HepG2 (cell line): ENCODE data around the gene NRG2. TPM values are rescaled to one million over a fixed set of nuclear protein-coding genes. Genes with fewer than 3 reads are reported as not detected.

Experiments used
- ATAC-seq: fragments of 200-7000 bp; cut with Tn5 transposase; 3 replicates; pipeline ENCODE4 v1.9.1; 2020; ENCODE audit warnings: mild to moderate bottlenecking, moderate library complexity
- BruUV-seq: library from RNA; stranded (reverse); fragments of 400-500 nt; replicated peaks from 2 replicates; lab custom pipeline; 2021; lab: Mats Ljungman, UMichigan
- CTCF ChIA-PET: fragments of 300-600 bp; formaldehyde crosslinking; extraction: SDS; loops from one replicate; lab custom pipeline; 2021; ENCODE audit warnings: low total read pairs, inconsistent platforms, low intra/inter-chr PET ratio; lab: Yijun Ruan, JAX
- POLR2A ChIA-PET: fragments of 350-600 bp; sonication (Branson Sonifier 250); formaldehyde crosslinking; loops from one replicate; lab custom pipeline; 2020; ENCODE audit warnings: antibody characterized with exemption, inconsistent platforms; lab: Yijun Ruan, JAX
- DNase-seq: peaks from one replicate; pipeline ENCODE4 v3.0.0-alpha.2; 2015; ENCODE audit warnings: low spot score
- FAIRE-seq: peaks from 3 replicates; lab custom pipeline; 2011; peaks lifted over from hg19 to GRCh38; lab: Jason Lieb, UNC
- H2AFZ ChIP-seq: one replicate; pipeline ENCODE4 v1.6.1; 2011; ENCODE audit warnings: low read length, inconsistent platforms
- H3K27ac ChIP-seq: fragments of 300-600 bp; 3 replicates; pipeline ENCODE4 v1.8.0; 2011; ENCODE audit warnings: mixed run types, mild to moderate bottlenecking, mixed read lengths, low read length, inconsistent platforms; ENCODE audit not compliant: insufficient read depth; ENCODE audit errors: extremely low read length
- H3K27me3 ChIP-seq, 2 experiments: fragments of 200-600 bp in 1 of 2; 2 replicates in 1 of 2; 3 replicates in 1 of 2; pipeline versions ENCODE4 v1.6.0 to v1.8.0; 2011; ENCODE audit warnings: low read length in 2 of 2, mild to moderate bottlenecking in 2 of 2, moderate library complexity in 2 of 2, inconsistent platforms in 1 of 2; ENCODE audit not compliant: insufficient read depth in 2 of 2, control insufficient read depth in 1 of 2
- H3K36me3 ChIP-seq, 2 experiments: fragments of 200-600 bp in 1 of 2; replicated peaks in 1 of 2; 2 replicates in 1 of 2; 3 replicates in 1 of 2; pipeline versions ENCODE4 v1.5.1 to v1.8.0; 2011; ENCODE audit warnings: low read length in 2 of 2, inconsistent platforms in 1 of 2; ENCODE audit not compliant: insufficient read depth in 2 of 2, control insufficient read depth in 1 of 2
- H3K4me1 ChIP-seq: 2 replicates; pipeline ENCODE4 v1.5.1; 2012; ENCODE audit warnings: low read length, inconsistent platforms; ENCODE audit not compliant: insufficient read depth
- H3K4me2 ChIP-seq: 2 replicates; pipeline ENCODE4 v1.6.0; 2011; ENCODE audit warnings: low read depth, low read length, inconsistent platforms
- H3K4me3 ChIP-seq, 3 experiments: fragments of 200-600 bp in 1 of 3; sonication (generic), shearing (Covaris generic) in 1 of 3; replicated peaks in 1 of 3; 2 replicates each; pipeline ENCODE4 v1.5.1; 2011 to 2016; ENCODE audit warnings: low read length in 3 of 3, inconsistent platforms in 2 of 3, low read depth in 2 of 3, mild to moderate bottlenecking in 2 of 3, control low read depth in 1 of 3, mixed read lengths in 1 of 3; ENCODE audit not compliant: insufficient read depth in 1 of 3
- H3K79me2 ChIP-seq: one replicate; pipeline ENCODE4 v1.6.1; 2011; ENCODE audit warnings: low read length, inconsistent platforms; ENCODE audit not compliant: insufficient read depth
- H3K9ac ChIP-seq: 2 replicates; pipeline ENCODE4 v1.6.0; 2011; ENCODE audit warnings: mild to moderate bottlenecking, low read depth, low read length, inconsistent platforms; ENCODE audit not compliant: insufficient read depth
- H3K9me3 ChIP-seq: 2 replicates; pipeline ENCODE4 v1.5.1; 2012; ENCODE audit warnings: mild to moderate bottlenecking, low read length
- H4K20me1 ChIP-seq: 2 replicates; pipeline ENCODE4 v1.6.0; 2011; ENCODE audit warnings: inconsistent platforms, mild to moderate bottlenecking, low read length, moderate library complexity; ENCODE audit not compliant: insufficient read depth
- HNF4A ChIP-seq: sonication (generic); formaldehyde crosslinking; IDR thresholded peaks from 2 replicates; pipeline ENCODE4 v1.4.0; 2020; ENCODE audit warnings: missing genetic modification reagents
- NBN ChIP-seq: fragments of 450-650 bp; conservative IDR thresholded peaks from 2 replicates; pipeline ENCODE4 v1.6.1; 2017
- ZNF614 ChIP-seq: IDR thresholded peaks from 2 replicates; pipeline ENCODE4 v1.6.1; 2018; ENCODE audit warnings: missing biosample characterization, missing genetic modification reagents, inconsistent platforms, borderline replicate concordance
- ZNF652 ChIP-seq: IDR thresholded peaks from 2 replicates; pipeline ENCODE4 v1.6.1; 2016; ENCODE audit warnings: low read depth, borderline replicate concordance
- ZSCAN12 ChIP-seq: sonication (generic); formaldehyde crosslinking; IDR thresholded peaks from 2 replicates; pipeline ENCODE4 v1.9.0; 2021; ENCODE audit warnings: mild to moderate bottlenecking, missing genetic modification reagents
- WGBS: methylation state at CpG from one replicate; pipeline ENCODE4 v1.1.6; 2017; ENCODE audit warnings: low lambda C conversion rate; 5-methylcytosine and 5-hydroxymethylcytosine counted together
- in situ Hi-C: cut with HindIII; loops from 2 replicates; pipeline ENCODE4 v1.10.0; 2017; ENCODE audit warnings: low pct_unique_long_range_greater_than_20kb; ENCODE audit not compliant: extremely low pct_ligation_motif_present
- intact Hi-C: fragments of 100-400 bp; cut with micrococcal nuclease; formaldehyde crosslinking; loops from one replicate; pipeline ENCODE4 v1.10.0; 2022; ENCODE audit not compliant: unreplicated experiment
- polyA plus RNA-seq, 8 experiments: library from polyadenylated mRNA; depleted of rRNA in 3 of 8; stranded (reverse) in 7 of 8; unstranded in 1 of 8; fragments of >200 nt; fragmentation: Illumina TruSeq in 4 of 8; extraction: Trizol in 4 of 8; gene quantifications; 2 replicates each; pipeline versions ENCODE4 v1.2.1 to v1.2.3, GENCODE V29; 2011 to 2016; ENCODE audit warnings: low read depth in 4 of 8, missing spikeins in 1 of 8, mixed read lengths in 1 of 8; ENCODE audit not compliant: insufficient read depth in 1 of 8
- total RNA-seq, 5 experiments: library from RNA; depleted of rRNA; stranded (reverse); fragments of >200 nt; fragmentation: Illumina TruSeq; extraction: Trizol; gene quantifications; 2 replicates each; pipeline ENCODE4 v1.2.3, GENCODE V29; 2016; ENCODE audit warnings: low read depth in 1 of 5
- TF ChIP-seq, protein P1 (sequence below), 2 experiments: IDR thresholded peaks; 2 replicates each; pipeline ENCODE4 v1.6.1; 2011 to 2012; ENCODE audit warnings: low read length in 2 of 2, borderline replicate concordance in 1 of 2, low read depth in 1 of 2, mild to moderate bottlenecking in 1 of 2, moderate library complexity in 1 of 2

NRG2 gene
- total and polyA plus RNA-seq, 2 of the 13 experiments (the other 11 are each of a cell fraction or from before 2014, with no cell fraction given) = not detected

DNA sequence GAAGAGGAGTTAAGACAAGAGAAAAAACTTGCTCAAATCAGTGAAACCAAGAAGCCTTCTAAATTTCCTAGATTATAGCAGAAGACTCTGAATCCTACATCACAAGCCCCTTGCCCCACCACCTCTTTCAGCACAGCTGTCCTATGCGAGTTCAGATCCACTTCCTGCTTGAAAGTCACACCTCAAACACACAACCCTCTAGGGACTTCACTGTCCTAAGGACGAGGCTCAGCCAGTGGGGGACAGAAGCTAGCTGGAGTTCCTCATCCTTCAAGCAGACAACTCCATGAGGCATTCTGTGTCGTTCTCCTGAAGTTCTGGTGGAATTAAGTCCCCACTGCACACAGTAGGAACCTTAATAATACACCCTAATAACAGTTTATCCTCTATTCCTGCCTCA is 44.3 kb downstream of the NRG2 start (continued):
- TF ChIP-seq, protein P1, sequence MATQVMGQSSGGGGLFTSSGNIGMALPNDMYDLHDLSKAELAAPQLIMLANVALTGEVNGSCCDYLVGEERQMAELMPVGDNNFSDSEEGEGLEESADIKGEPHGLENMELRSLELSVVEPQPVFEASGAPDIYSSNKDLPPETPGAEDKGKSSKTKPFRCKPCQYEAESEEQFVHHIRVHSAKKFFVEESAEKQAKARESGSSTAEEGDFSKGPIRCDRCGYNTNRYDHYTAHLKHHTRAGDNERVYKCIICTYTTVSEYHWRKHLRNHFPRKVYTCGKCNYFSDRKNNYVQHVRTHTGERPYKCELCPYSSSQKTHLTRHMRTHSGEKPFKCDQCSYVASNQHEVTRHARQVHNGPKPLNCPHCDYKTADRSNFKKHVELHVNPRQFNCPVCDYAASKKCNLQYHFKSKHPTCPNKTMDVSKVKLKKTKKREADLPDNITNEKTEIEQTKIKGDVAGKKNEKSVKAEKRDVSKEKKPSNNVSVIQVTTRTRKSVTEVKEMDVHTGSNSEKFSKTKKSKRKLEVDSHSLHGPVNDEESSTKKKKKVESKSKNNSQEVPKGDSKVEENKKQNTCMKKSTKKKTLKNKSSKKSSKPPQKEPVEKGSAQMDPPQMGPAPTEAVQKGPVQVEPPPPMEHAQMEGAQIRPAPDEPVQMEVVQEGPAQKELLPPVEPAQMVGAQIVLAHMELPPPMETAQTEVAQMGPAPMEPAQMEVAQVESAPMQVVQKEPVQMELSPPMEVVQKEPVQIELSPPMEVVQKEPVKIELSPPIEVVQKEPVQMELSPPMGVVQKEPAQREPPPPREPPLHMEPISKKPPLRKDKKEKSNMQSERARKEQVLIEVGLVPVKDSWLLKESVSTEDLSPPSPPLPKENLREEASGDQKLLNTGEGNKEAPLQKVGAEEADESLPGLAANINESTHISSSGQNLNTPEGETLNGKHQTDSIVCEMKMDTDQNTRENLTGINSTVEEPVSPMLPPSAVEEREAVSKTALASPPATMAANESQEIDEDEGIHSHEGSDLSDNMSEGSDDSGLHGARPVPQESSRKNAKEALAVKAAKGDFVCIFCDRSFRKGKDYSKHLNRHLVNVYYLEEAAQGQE (IDR thresholded peaks at IDR 0.05; ENCODE audit: borderline replicate concordance in 1 of 2, low read depth in 1 of 2, low read length in 2 of 2) = no peak

DNA sequence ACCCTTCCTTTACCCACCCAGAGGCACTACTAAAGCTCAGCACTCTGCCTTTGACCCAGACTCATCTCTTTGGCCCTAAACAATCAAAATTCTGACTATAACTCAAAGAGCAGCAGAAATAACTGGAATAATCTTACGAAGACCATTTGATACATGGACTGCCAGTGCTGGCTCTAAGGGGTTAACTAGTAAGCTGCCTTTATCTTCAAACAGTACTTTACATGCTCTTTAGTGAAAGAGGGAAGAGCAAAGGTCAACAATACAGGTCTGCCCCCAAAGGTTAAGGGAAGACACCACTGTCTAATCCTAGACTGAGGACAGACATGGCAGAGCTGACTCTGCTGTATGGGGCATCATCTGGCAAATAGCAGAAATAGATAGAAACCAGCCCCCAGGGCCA is 45.8 kb downstream of the NRG2 start:
- no peak overlapping the region for H3K9ac ChIP-seq
- H3K27me3 ChIP-seq = peaks cover 3% of the 10 kb centered on the region in 2 experiments; a peak in 3 of 5 replicates
- no peaks in the 10 kb centered on the region for H3K9me3 ChIP-seq
- DNase-seq (peak; percentile 9), FAIRE-seq (no peak), ATAC-seq (peak; percentile 38; the same call in 2 of the 3 replicates)
- peaks cover 11% of the 10 kb centered on the region for H3K4me1 ChIP-seq
- 50% methylated on average over 1 of the region's 1 CpG for WGBS
- intact Hi-C loops = no loop called here
- H3K27ac ChIP-seq = no peak overlapping the region
- no TSS peak for BruUV-seq
- no peaks in the 10 kb centered on the region for H4K20me1 ChIP-seq
- in situ Hi-C loops = no loop called here
- TF ChIP-seq ZSCAN12 (CRISPR knock-in tag) = no peak
- no peak for TF ChIP-seq NBN
- TF ChIP-seq ZNF614 (CRISPR knock-in tag) = no peak
- peak; percentile 91 for TF ChIP-seq ZNF652
- TF ChIP-seq HNF4A (CRISPR knock-in tag) = peak; percentile 49
- H3K4me3 ChIP-seq = no peak overlapping the region
- H2AFZ ChIP-seq = no peak overlapping the region
- H3K4me2 ChIP-seq = no peak overlapping the region; the same call in 1 of the 2 replicates
- H3K79me2 ChIP-seq = no peaks in the 10 kb centered on the region
- ChIA-PET CTCF (no interaction called here), POLR2A (no interaction called here)
- no peaks in the 10 kb centered on the region for H3K36me3 ChIP-seq
